Vagina (tissue), 2 donors: ENCODE data around the gene OGN. TPM values are rescaled to one million over a fixed set of nuclear protein-coding genes. Genes with fewer than 3 reads are reported as not detected.
A peak's percentile ranks its signal among the peaks of the same experiment; 100 is the strongest.

Experiments used
- DNase-seq, 2 donors: peaks; one replicate each; pipeline ENCODE4 v3.0.0-alpha.2; 2017; ENCODE audit errors: extremely low spot score in 2 of 2
- H3K27ac ChIP-seq: fragments of 200-600 bp; sonication (generic); one replicate; pipeline ENCODE4 v1.5.1; 2019
- H3K27me3 ChIP-seq: fragments of 200-600 bp; sonication (generic); one replicate; pipeline ENCODE4 v1.5.1; 2019
- H3K36me3 ChIP-seq, 2 donors: fragments of 200-600 bp; sonication (generic); one replicate each; pipeline ENCODE4 v1.5.1; 2017 to 2019
- H3K4me1 ChIP-seq: fragments of 200-600 bp; sonication (generic); one replicate; pipeline ENCODE4 v1.5.1; 2019
- H3K4me3 ChIP-seq, 2 donors: fragments of 200-600 bp; sonication (generic); 1 replicate in 1 of 2; 2 replicates in 1 of 2; pipeline ENCODE4 v1.5.1; 2016 to 2019
- H3K9me3 ChIP-seq: fragments of 200-600 bp; sonication (generic); one replicate; pipeline ENCODE4 v1.5.1; 2019
- POLR2A ChIP-seq, 2 donors: fragments of 450-650 bp; IDR thresholded peaks; one replicate each; pipeline ENCODE4 v1.6.1; 2017; ENCODE audit warnings: antibody characterized with exemption in 2 of 2, mild to moderate bottlenecking in 2 of 2, moderate library complexity in 2 of 2
- POLR2AphosphoS5 ChIP-seq, 2 donors: sonication (generic); formaldehyde crosslinking; IDR thresholded peaks; one replicate each; pipeline ENCODE4 v1.9.0; 2017; ENCODE audit warnings: antibody characterized with exemption in 2 of 2, mild to moderate bottlenecking in 2 of 2, low read depth in 1 of 2; ENCODE audit not compliant: insufficient read depth in 1 of 2
- intact Hi-C: fragments of 100-400 bp; cut with DNase I; formaldehyde crosslinking; loops from one replicate; pipeline ENCODE4 v1.15.1; 2023
- total RNA-seq: library from RNA; depleted of rRNA; stranded (reverse); fragments of >200 nt; gene quantifications from one replicate; pipeline ENCODE4 v1.2.3, GENCODE V29; 2016
- TF ChIP-seq, protein P1 (sequence below), 3 experiments: fragments of 450-650 bp in 2 of 3; fragments of 200-600 bp in 1 of 3; sonication (generic) in 1 of 3; IDR thresholded peaks; one replicate each; pipeline ENCODE4 v1.5.1; 2017 to 2019; ENCODE audit warnings: antibody characterized with exemption in 3 of 3, mild to moderate bottlenecking in 2 of 3, moderate library complexity in 2 of 3

Gene OGN
- total RNA-seq, 1 donor from 2014 or later = 11.5 TPM

DNA sequence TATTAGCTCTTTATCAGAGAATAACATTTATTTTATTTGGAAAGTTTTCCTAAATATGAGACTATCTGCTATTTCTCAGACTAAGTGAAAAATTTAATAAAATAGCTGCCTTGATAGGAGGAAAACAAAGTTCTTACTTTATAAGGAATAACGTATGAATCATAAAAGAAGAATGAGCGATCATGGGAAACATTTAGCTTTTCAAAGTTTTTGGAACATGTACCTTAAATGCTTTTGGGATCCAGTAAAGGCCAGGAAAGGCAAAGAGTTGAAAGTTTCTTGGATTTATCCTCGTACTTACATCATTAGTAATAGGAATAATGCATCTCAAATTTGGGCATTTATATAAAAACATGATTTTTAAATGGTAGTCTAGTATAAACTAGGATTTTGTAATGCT lies 19.4 kb downstream of the OGN start:
- DNase-seq = no peak
- H3K27ac ChIP-seq = peak overlapping the region; percentile 6
- H3K36me3 ChIP-seq = no peaks in the 10 kb centered on the region
- H3K9me3 ChIP-seq = no peaks in the 10 kb centered on the region
- no peaks in the 10 kb centered on the region for H3K4me1 ChIP-seq
- H3K27me3 ChIP-seq = no peaks in the 10 kb centered on the region
- TF ChIP-seq POLR2AphosphoS5 (IDR thresholded peaks at IDR 0.05; ENCODE audit: insufficient read depth in 1 of 2, low read depth in 1 of 2) (no peak), POLR2A (IDR thresholded peaks at IDR 0.05) (no peak)
- TF ChIP-seq, protein P1, sequence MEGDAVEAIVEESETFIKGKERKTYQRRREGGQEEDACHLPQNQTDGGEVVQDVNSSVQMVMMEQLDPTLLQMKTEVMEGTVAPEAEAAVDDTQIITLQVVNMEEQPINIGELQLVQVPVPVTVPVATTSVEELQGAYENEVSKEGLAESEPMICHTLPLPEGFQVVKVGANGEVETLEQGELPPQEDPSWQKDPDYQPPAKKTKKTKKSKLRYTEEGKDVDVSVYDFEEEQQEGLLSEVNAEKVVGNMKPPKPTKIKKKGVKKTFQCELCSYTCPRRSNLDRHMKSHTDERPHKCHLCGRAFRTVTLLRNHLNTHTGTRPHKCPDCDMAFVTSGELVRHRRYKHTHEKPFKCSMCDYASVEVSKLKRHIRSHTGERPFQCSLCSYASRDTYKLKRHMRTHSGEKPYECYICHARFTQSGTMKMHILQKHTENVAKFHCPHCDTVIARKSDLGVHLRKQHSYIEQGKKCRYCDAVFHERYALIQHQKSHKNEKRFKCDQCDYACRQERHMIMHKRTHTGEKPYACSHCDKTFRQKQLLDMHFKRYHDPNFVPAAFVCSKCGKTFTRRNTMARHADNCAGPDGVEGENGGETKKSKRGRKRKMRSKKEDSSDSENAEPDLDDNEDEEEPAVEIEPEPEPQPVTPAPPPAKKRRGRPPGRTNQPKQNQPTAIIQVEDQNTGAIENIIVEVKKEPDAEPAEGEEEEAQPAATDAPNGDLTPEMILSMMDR (IDR thresholded peaks at IDR 0.05) = no peak
- intact Hi-C loops = no loop called here
- no peak overlapping the region for H3K4me3 ChIP-seq

DNA sequence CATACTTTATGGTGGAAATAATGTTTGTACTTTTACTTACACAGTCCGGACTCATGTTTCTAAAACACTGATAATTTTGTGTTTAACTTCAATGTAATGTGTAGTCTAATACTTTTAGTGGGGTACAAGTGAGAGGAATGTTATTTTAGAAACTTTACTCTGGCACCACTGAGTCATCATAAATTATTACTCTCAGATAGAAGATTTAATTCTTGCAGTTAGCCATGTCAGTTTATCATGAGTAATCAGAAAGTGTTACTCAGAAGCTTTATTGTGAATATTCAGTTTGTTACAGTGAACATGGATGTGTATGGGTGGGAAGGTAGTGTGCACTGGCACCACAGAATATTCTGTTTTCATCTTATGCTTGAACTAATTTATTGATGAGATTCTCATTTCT lies 20.0 kb downstream of the OGN start:
- Histone ChIP-seq H3K27me3 (no peaks in the 10 kb centered on the region), H3K36me3 (no peaks in the 10 kb centered on the region), H3K27ac (peak overlapping the region; percentile 6), H3K4me1 (no peaks in the 10 kb centered on the region), H3K9me3 (no peaks in the 10 kb centered on the region), H3K4me3 (no peak overlapping the region)
- TF ChIP-seq POLR2A (IDR thresholded peaks at IDR 0.05) (no peak), POLR2AphosphoS5 (IDR thresholded peaks at IDR 0.05; ENCODE audit: insufficient read depth in 1 of 2, low read depth in 1 of 2) (no peak)
- TF ChIP-seq, protein P1 (IDR thresholded peaks at IDR 0.05) = no peak
- no peak for DNase-seq
- intact Hi-C loops = no loop called here

DNA sequence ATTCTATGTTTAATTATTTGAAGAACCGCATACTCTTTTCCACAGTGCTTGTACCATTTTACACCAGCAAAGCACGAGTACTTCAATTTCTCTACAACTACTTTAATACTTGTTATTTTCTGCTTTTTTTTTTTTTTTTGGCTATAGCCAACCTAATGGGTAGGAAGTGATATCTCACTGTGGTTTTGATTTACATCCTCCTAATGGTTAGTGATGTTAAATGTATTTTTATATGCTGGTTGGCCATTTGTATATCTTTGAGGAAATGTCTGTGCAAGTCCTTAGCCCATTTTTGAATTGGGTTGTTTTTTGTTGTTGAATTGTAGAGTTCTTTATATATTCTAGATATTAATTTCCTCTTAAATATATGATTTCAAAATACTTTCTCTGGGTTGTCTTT lies 22.6 kb downstream of the OGN start:
- DNase-seq = no peak
- Histone ChIP-seq H3K4me1 (no peaks in the 10 kb centered on the region), H3K4me3 (no peak overlapping the region), H3K36me3 (no peaks in the 10 kb centered on the region), H3K27me3 (no peaks in the 10 kb centered on the region), H3K9me3 (no peaks in the 10 kb centered on the region), H3K27ac (no peak overlapping the region)
- intact Hi-C loops = no loop called here
- TF ChIP-seq, protein P1 (IDR thresholded peaks at IDR 0.05) = no peak
- TF ChIP-seq POLR2AphosphoS5 (IDR thresholded peaks at IDR 0.05; ENCODE audit: insufficient read depth in 1 of 2, low read depth in 1 of 2) (no peak), POLR2A (IDR thresholded peaks at IDR 0.05) (no peak)

DNA sequence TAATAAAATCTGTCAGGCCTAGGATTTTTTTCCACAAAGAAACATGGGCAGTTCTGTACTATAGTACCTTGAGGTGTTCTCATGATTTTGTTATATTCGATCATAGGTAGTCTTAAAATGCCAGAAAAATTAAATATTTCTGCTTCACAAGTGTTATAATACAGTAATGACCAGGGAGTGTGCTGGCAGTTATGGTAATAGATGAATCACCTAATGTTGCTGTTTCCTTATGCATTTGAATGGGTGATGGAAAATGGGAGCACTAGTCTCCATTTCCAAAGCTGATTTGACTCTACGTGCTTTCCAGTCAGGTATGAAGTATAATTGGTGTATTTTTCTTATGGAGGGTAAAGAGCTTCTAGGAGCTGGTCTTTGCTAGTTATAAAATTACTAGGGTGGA lies 23.8 kb downstream of the OGN start:
- no peaks in the 10 kb centered on the region for H3K36me3 ChIP-seq
- no peak for DNase-seq
- H3K27me3 ChIP-seq = no peaks in the 10 kb centered on the region

DNA sequence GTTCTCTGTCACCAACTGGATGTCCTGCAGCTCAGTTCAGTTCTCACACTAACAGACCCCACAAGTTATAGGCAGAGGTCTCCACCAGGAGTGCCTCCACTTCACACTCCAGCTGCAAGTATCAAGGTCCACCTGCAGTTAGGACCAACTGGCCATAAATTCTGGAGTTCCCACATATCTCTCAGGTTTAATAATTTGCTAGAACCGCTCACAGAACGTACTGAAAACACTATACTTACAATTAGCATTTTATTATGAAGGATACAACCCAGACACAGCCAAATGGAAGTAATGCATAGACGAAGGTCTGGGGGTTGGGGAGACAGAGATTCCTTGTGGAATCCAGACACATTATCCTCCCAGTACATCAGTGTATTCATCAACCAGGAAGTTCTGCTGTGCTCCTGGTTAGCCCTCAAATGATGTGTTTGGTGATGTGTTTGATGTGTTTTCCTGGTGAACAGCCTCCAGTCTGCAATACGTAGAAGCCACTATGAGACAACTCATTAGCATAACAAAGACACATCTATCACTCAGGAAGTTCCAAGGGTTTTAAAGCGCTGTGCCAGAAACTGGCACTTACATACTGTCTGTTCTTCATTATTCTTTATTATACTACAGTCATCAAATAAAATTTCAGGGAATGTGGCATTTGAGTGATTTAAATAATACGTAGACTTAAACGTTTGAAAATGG lies 25.4 kb downstream of the OGN start:
- no peak for TF ChIP-seq POLR2AphosphoS5 (IDR thresholded peaks at IDR 0.05; ENCODE audit: insufficient read depth in 1 of 2, low read depth in 1 of 2)
- TF ChIP-seq, protein P1 (IDR thresholded peaks at IDR 0.05) = no peak
- TF ChIP-seq POLR2A (IDR thresholded peaks at IDR 0.05) = no peak
- intact Hi-C loops = no loop called here

More for the DNA sequence above, 23.8 kb downstream of the OGN start:
- no peak overlapping the region for H3K27ac ChIP-seq
- intact Hi-C loops = no loop called here
- H3K9me3 ChIP-seq = no peaks in the 10 kb centered on the region
- no peak overlapping the region for H3K4me3 ChIP-seq
- TF ChIP-seq, protein P1 (IDR thresholded peaks at IDR 0.05) = no peak
- TF ChIP-seq POLR2AphosphoS5 (IDR thresholded peaks at IDR 0.05; ENCODE audit: insufficient read depth in 1 of 2, low read depth in 1 of 2) = no peak
- no peak for TF ChIP-seq POLR2A (IDR thresholded peaks at IDR 0.05)
- H3K4me1 ChIP-seq = no peaks in the 10 kb centered on the region

More for the DNA sequence above, 25.4 kb downstream of the OGN start:
- Histone ChIP-seq H3K4me3 (no peak overlapping the region), H3K36me3 (no peaks in the 10 kb centered on the region), H3K27ac (no peak overlapping the region), H3K27me3 (no peaks in the 10 kb centered on the region), H3K4me1 (no peaks in the 10 kb centered on the region), H3K9me3 (no peaks in the 10 kb centered on the region)
- DNase-seq = no peak
